HCT116 (cell line): ENCODE measurements around the gene CCDC80. TPM values are rescaled to one million over a fixed set of nuclear protein-coding genes. Genes with fewer than 3 reads are reported as not detected.

ENCODE experiments used
- ATAC-seq: fragments of 200-7000 bp; cut with Tn5 transposase; 2 replicates; pipeline ENCODE4 v1.9.1; 2020; ENCODE audit warnings: mild to moderate bottlenecking, moderate library complexity
- BruUV-seq: library from RNA; stranded (reverse); fragments of 400-500 nt; replicated peaks from 2 replicates; lab custom pipeline; 2021; lab: Mats Ljungman, UMichigan
- CTCF ChIA-PET: fragments of 300-600 bp; sonication (Branson Sonifier 250); formaldehyde crosslinking; loops from one replicate; lab custom pipeline; 2021; ENCODE audit warnings: antibody characterized with exemption; lab: Charles Lee
- POLR2A ChIA-PET: fragments of 300-600, 350-600 bp; sonication (Branson Sonifier 250); formaldehyde crosslinking; loops from one replicate; lab custom pipeline; 2021; ENCODE audit warnings: antibody characterized with exemption; lab: Charles Lee
- RAD21 ChIA-PET, 2 experiments: fragments of 300-600 bp; sonication (Branson Sonifier 250); formaldehyde crosslinking; loops; one replicate each; lab custom pipeline; 2023; ENCODE audit warnings: low total read pairs in 2 of 2; ENCODE audit not compliant: uncharacterized antibody in 2 of 2, unreplicated experiment in 2 of 2, low non-redundant PET in 1 of 2; lab: Charles Lee
- DNase-seq: peaks from one replicate; pipeline ENCODE4 v3.0.0-alpha.2; 2010; ENCODE audit warnings: low read depth, low spot score
- H2AFZ ChIP-seq: fragments of 200-600 bp; shearing (Covaris generic), sonication (generic); 2 replicates; pipeline ENCODE4 v1.6.1; 2017; ENCODE audit warnings: low read depth, mixed run types, mixed read lengths, antibody characterized with exemption, low read length; ENCODE audit not compliant: poor library complexity, severe bottlenecking
- H3K27ac ChIP-seq: 2 replicates; pipeline ENCODE4 v1.5.1; 2012; ENCODE audit warnings: low read depth, low read length
- H3K27me3 ChIP-seq: fragments of 200-600 bp; sonication (generic); 2 replicates; pipeline ENCODE4 v1.6.1; 2016; ENCODE audit warnings: mixed run types, low read length, mixed read lengths; ENCODE audit not compliant: insufficient read depth
- H3K36me3 ChIP-seq, 2 experiments: fragments of 200-500 bp in 1 of 2; fragments of 200-600 bp in 1 of 2; sonication (Bioruptor generic) in 1 of 2; sonication (generic) in 1 of 2; 2 replicates each; pipeline versions ENCODE4 v1.5.1 to v1.6.1; 2014 to 2016; ENCODE audit warnings: low read length in 2 of 2, inconsistent platforms in 1 of 2, mixed read lengths in 1 of 2, mixed run types in 1 of 2; ENCODE audit not compliant: insufficient read depth in 2 of 2, control insufficient read depth in 1 of 2
- H3K4me1 ChIP-seq, 2 experiments: fragments of 200-600 bp in 1 of 2; sonication (generic) in 1 of 2; 2 replicates each; pipeline versions ENCODE4 v1.5.1 to v1.6.1; 2012 to 2017; ENCODE audit warnings: low read length in 2 of 2, inconsistent platforms in 1 of 2, mild to moderate bottlenecking in 1 of 2, mixed read lengths in 1 of 2, mixed run types in 1 of 2, moderate library complexity in 1 of 2; ENCODE audit not compliant: insufficient read depth in 2 of 2, control insufficient read depth in 1 of 2
- H3K4me2 ChIP-seq: fragments of 200-600 bp; sonication (generic); 2 replicates; pipeline ENCODE4 v1.6.1; 2017; ENCODE audit warnings: mixed run types, low read length, mixed read lengths
- H3K4me3 ChIP-seq, 2 experiments: fragments of 200-600 bp in 1 of 2; sonication (generic) in 1 of 2; replicated peaks in 1 of 2; 2 replicates each; pipeline ENCODE4 v1.5.1; 2011 to 2016; ENCODE audit warnings: low read length in 2 of 2, control low read depth in 1 of 2, low read depth in 1 of 2, mild to moderate bottlenecking in 1 of 2, mixed read lengths in 1 of 2, mixed run types in 1 of 2
- H3K79me2 ChIP-seq: fragments of 200-600 bp; sonication (generic); 2 replicates; pipeline ENCODE4 v1.6.1; 2017; ENCODE audit warnings: mild to moderate bottlenecking, mixed run types, low read length, moderate library complexity, mixed read lengths; ENCODE audit not compliant: insufficient read depth
- H3K9ac ChIP-seq: fragments of 200-600 bp; sonication (generic); 2 replicates; pipeline ENCODE4 v1.6.1; 2016; ENCODE audit warnings: low read length, mixed read lengths
- H3K9me2 ChIP-seq: fragments of 200-600 bp; sonication (generic), shearing (Covaris generic); 2 replicates; pipeline ENCODE4 v1.6.1; 2017; ENCODE audit warnings: mixed run types, mild to moderate bottlenecking, moderate library complexity; ENCODE audit not compliant: insufficient read depth
- H3K9me3 ChIP-seq, 2 experiments: fragments of 200-500 bp in 1 of 2; fragments of 200-600 bp in 1 of 2; sonication (Bioruptor generic) in 1 of 2; sonication (generic) in 1 of 2; 2 replicates each; pipeline ENCODE4 v1.6.1; 2014 to 2017; ENCODE audit warnings: low read length in 2 of 2, mixed read lengths in 2 of 2, inconsistent platforms in 1 of 2, low read depth in 1 of 2, mild to moderate bottlenecking in 1 of 2, mixed run types in 1 of 2, moderate library complexity in 1 of 2; ENCODE audit not compliant: control insufficient read depth in 1 of 2, insufficient read depth in 1 of 2
- H4K20me1 ChIP-seq: fragments of 200-600 bp; sonication (generic), shearing (Covaris generic); 2 replicates; pipeline ENCODE4 v1.6.1; 2017; ENCODE audit warnings: mixed run types, mild to moderate bottlenecking, moderate library complexity; ENCODE audit not compliant: insufficient read depth
- FOSL1 ChIP-seq: IDR thresholded peaks from 2 replicates; pipeline ENCODE4 v1.6.1; 2012; ENCODE audit warnings: low read depth
- MAX ChIP-seq: IDR thresholded peaks from 2 replicates; pipeline ENCODE4 v1.6.1; 2012
- POLR2AphosphoS5 ChIP-seq: IDR thresholded peaks from 2 replicates; pipeline ENCODE4 v1.6.1; 2011; ENCODE audit warnings: mild to moderate bottlenecking, low read depth, low read length, moderate library complexity
- RAD21 ChIP-seq: IDR thresholded peaks from 2 replicates; pipeline ENCODE4 v1.6.1; 2012; ENCODE audit warnings: low read depth, mild to moderate bottlenecking
- SIN3A ChIP-seq: IDR thresholded peaks from 2 replicates; pipeline ENCODE4 v1.6.1; 2012; ENCODE audit warnings: low read depth
- TCF7L2 ChIP-seq: IDR thresholded peaks from 2 replicates; pipeline ENCODE4 v1.7.0; 2011; ENCODE audit warnings: borderline replicate concordance, inconsistent platforms; ENCODE audit not compliant: insufficient read depth, insufficient read length; ENCODE audit errors: extremely low read depth
- YY1 ChIP-seq: IDR thresholded peaks from 2 replicates; pipeline ENCODE4 v1.6.1; 2011; ENCODE audit warnings: low read length, low read depth, moderate library complexity, mild to moderate bottlenecking; ENCODE audit not compliant: insufficient replicate concordance; ENCODE audit errors: extremely low read depth
- ZBTB33 ChIP-seq: IDR thresholded peaks from 2 replicates; pipeline ENCODE4 v1.6.1; 2011; ENCODE audit warnings: mild to moderate bottlenecking, low read length, moderate library complexity; ENCODE audit not compliant: insufficient replicate concordance; ENCODE audit errors: extremely low read depth
- ZFX ChIP-seq: fragments of 450-650 bp; IDR thresholded peaks from 2 replicates; pipeline ENCODE4 v1.6.1; 2017
- intact Hi-C: fragments of 100-400 bp; cut with micrococcal nuclease; formaldehyde crosslinking; loops from 2 replicates; pipeline ENCODE4 v1.10.0; 2022
- total RNA-seq: library from RNA; stranded (reverse); gene quantifications from one replicate; pipeline ENCODE4 v1.2.1, GENCODE V29; 2021; ENCODE audit not compliant: unreplicated experiment

CCDC80 gene
- total RNA-seq, 1 experiment from 2014 or later, result 1.7 TPM

GRCh38 chr3:112594856-112595255 lies 46.1 kb downstream of the CCDC80 start:
- Histone ChIP-seq H2AFZ (no peak overlapping the region), H3K27me3 (no peaks in the 10 kb centered on the region), H3K36me3 (no peaks in the 10 kb centered on the region), H3K79me2 (no peaks in the 10 kb centered on the region)
- CTCF ChIA-PET, result interaction anchor here (1.0 kb wide), 1 partner anchor 10 kb away, joined by 3 read pairs; no protein-coding TSS in a partner anchor
- RAD21 ChIA-PET, result no interaction called here
- TF ChIP-seq MAX, result no peak
- no peak for TF ChIP-seq ZFX
- no peak for TF ChIP-seq ZBTB33
- no peak for TF ChIP-seq YY1
- no peak for TF ChIP-seq SIN3A
- no peak for TF ChIP-seq FOSL1
- no peak for TF ChIP-seq TCF7L2
- TF ChIP-seq RAD21, result no peak
- TF ChIP-seq POLR2AphosphoS5, result no peak
- TF ChIP-seq, all 23 proteins: peak for 0
- no peaks in the 10 kb centered on the region for H4K20me1 ChIP-seq
- H3K4me2 ChIP-seq, result no peak overlapping the region
- H3K9ac ChIP-seq, result no peak overlapping the region
- no peak overlapping the region for H3K27ac ChIP-seq
- H3K9me3 ChIP-seq, result no peaks in the 10 kb centered on the region
- H3K9me2 ChIP-seq, result no peaks in the 10 kb centered on the region
- DNase-seq (no peak), ATAC-seq (no peak)
- no TSS peak for BruUV-seq
- H3K4me3 ChIP-seq, result no peak overlapping the region
- intact Hi-C loops, result no loop called here
- H3K4me1 ChIP-seq, result no peaks in the 10 kb centered on the region
- POLR2A ChIA-PET, result no interaction called here
